ENCODE measurements around the gene PCBP2. TPM values are rescaled to one million over a fixed set of nuclear protein-coding genes. Genes with fewer than 3 reads are reported as not detected.

Gene PCBP2
- total and polyA plus RNA-seq, 2 donors (not counting 3 experiments of a cell fraction or from before 2014, with no cell fraction given): 526 to 995 TPM

- no peak overlapping the region for H3K27ac ChIP-seq (ENCODE audit: insufficient read depth, low read depth, low read length)
- no peak for TF ChIP-seq FOS (IDR thresholded peaks at IDR 0.05; ENCODE audit: borderline replicate concordance, insufficient read depth, low read length)
- no peak for TF ChIP-seq MAX (IDR thresholded peaks at IDR 0.05; ENCODE audit: insufficient read depth, insufficient read length)
- no peak for TF ChIP-seq POLR2AphosphoS5 (IDR thresholded peaks at IDR 0.05; ENCODE audit: insufficient read depth, low read depth, low read length)
- TF ChIP-seq POLR2A (IDR thresholded peaks at IDR 0.05; ENCODE audit: low read depth, low read length): no peak
- no peak for TF ChIP-seq CTCF (IDR thresholded peaks at IDR 0.05; ENCODE audit: extremely low read depth in 1 of 2, insufficient read depth in 1 of 2, low read depth in 1 of 2, low read length in 2 of 2)
- no peak for TF ChIP-seq MYC (IDR thresholded peaks at IDR 0.05; ENCODE audit: low read depth, low read length)
- no peak for TF ChIP-seq EZH2 (IDR thresholded peaks at IDR 0.05; ENCODE audit: borderline replicate concordance, low read depth, low read length, severe bottlenecking)
- no peak for TF ChIP-seq JUN (IDR thresholded peaks at IDR 0.05; ENCODE audit: borderline replicate concordance, insufficient read depth, insufficient read length, low read depth)
- TF ChIP-seq GATA2 (IDR thresholded peaks at IDR 0.05; ENCODE audit: insufficient read depth, insufficient read length, low read depth, low read length): no peak
- H3K9ac ChIP-seq (replicated peaks; ENCODE audit: extremely low read depth, insufficient read depth, low read length): no peak overlapping the region
- no peak overlapping the region for H2AFZ ChIP-seq (ENCODE audit: low read depth, low read length)
- intact Hi-C loops (cut with micrococcal nuclease): no loop called here
- H3K4me2 ChIP-seq (ENCODE audit: insufficient read depth, low read length): no peak overlapping the region
- H3K79me2 ChIP-seq (ENCODE audit: control insufficient read depth, insufficient read depth, low read length): peaks cover 87% of the 10 kb centered on the region
- no peak overlapping the region for H3K4me3 ChIP-seq (replicated peaks in 1 of 3; ENCODE audit: insufficient read depth in 1 of 3, low read depth in 1 of 3, low read length in 3 of 3)
- DNase-seq (ENCODE audit: low read depth, low spot score) (no peak), FAIRE-seq (no peak)
- ChIA-PET CTCF (interaction anchor here (1.2 kb wide), 1 partner anchor 15 kb away, joined by 6 read pairs; no protein-coding TSS in a partner anchor), POLR2A (no interaction called here)
- no TSS peak for BruUV-seq (replicated peaks)
- H3K9me1 ChIP-seq (replicated peaks; ENCODE audit: control insufficient read depth, extremely low read depth, insufficient read depth, low read length): no peaks in the 10 kb centered on the region
- H3K9me3 ChIP-seq (replicated peaks; ENCODE audit: control insufficient read depth, insufficient read depth, low read length): no peaks in the 10 kb centered on the region
- no peaks in the 10 kb centered on the region for H3K27me3 ChIP-seq (ENCODE audit: control insufficient read depth in 2 of 2, insufficient read depth in 2 of 2, low read length in 2 of 2)
- peaks cover 18% of the 10 kb centered on the region for H4K20me1 ChIP-seq (replicated peaks; ENCODE audit: control insufficient read depth, extremely low read depth, insufficient read depth, low read length)
- H3K36me3 ChIP-seq (ENCODE audit: control insufficient read depth in 2 of 2, extremely low read depth in 1 of 2, insufficient read depth in 2 of 2, low read length in 2 of 2): peaks cover 62 to 78% of the 10 kb centered on the region in 2 experiments
- dilution Hi-C loops (cut with MboI; ENCODE audit: extremely low pct_ligation_motif_present, low sequenced_read_pairs): no loop called here
- H3K4me1 ChIP-seq (ENCODE audit: control insufficient read depth, extremely low read depth, insufficient read depth, low read length): no peaks in the 10 kb centered on the region
Observed at GRCh38 chr12:53461591-53461990, 9.7 kb downstream of the PCBP2 start.

All from endothelial cell of umbilical vein (primary cell).